SH-SY5Y (cell line): Measurements from ENCODE around the gene OR4K2.

ENCODE experiments used
- GATA2 ChIP-seq: IDR thresholded peaks from 2 replicates; pipeline ENCODE4 v1.6.1; 2011; ENCODE audit warnings: mild to moderate bottlenecking, low read depth, low read length
- GATA3 ChIP-seq: IDR thresholded peaks from 2 replicates; pipeline ENCODE4 v1.6.1; 2011; ENCODE audit warnings: low read depth, mild to moderate bottlenecking, low read length, moderate library complexity

The OR4K2 gene, protein sequence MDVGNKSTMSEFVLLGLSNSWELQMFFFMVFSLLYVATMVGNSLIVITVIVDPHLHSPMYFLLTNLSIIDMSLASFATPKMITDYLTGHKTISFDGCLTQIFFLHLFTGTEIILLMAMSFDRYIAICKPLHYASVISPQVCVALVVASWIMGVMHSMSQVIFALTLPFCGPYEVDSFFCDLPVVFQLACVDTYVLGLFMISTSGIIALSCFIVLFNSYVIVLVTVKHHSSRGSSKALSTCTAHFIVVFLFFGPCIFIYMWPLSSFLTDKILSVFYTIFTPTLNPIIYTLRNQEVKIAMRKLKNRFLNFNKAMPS

GRCh38 chr14:19874842-19875241 lies at the start of gene OR4K2:
Gene OR4K2 (plus strand): TSS chr14:19875142. CDS start chr14:19876268, 1,126 bp downstream.
- TF ChIP-seq GATA2 (no peak), GATA3 (no peak)

GRCh38 chr14:19828314-19828713 lies 46.6 kb upstream of the OR4K2 start:
- TF ChIP-seq GATA2, result no peak
- TF ChIP-seq GATA3, result no peak

- TF ChIP-seq GATA3, result no peak
- TF ChIP-seq GATA2, result no peak
Observed at GRCh38 chr14:19838433-19838832, 36.5 kb upstream of the OR4K2 start.

GRCh38 chr14:19851365-19851764 lies 23.6 kb upstream of the OR4K2 start:
- TF ChIP-seq GATA3, result no peak
- TF ChIP-seq GATA2, result no peak

DNA sequence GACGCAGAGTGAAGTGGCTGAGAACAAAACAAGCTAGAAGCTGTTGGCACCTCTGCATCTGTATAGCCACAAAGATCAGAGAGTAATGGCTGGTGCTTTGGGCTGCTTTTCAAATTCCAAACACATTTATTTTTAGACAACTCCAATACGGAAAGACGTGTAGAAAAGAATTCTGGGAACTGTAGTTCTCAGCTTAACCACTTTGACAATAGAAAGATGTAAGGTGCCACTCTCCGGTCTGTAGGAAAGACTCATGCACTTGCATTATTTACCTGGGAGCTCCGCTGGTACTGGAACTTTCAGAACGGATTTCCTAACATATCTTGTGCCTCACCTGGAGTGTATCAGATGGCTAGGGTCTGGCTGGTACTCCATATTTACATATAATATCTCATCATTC lies 1.8 kb upstream of the OR4K2 start:
- TF ChIP-seq GATA3, result no peak
- no peak for TF ChIP-seq GATA2

DNA sequence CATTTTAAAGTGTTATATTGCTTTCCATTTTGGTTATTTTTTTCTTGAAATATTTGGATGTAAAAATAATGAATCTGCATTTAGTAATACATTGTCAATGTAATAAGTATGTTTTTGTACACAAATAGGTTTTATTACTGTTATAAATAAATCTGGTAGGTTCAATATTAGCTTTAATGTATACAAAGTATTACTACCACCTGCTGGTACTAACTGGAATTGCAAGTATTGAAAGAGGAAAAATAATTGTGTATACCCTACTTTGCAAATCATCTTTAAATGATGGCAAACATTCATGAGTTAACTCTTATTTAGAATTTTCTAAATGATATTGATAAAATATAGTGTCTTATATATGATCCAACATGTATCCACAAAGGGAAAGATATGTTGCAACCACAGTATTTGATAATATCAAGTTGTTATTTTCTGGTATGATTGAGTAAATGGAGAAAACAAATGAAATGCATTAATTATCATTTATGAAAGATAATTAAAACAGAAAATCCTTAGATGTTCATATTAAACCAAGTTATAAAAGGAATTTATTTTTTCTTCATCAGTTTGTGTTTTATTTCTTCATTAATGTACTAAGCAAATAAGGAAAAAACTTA lies 3.2 kb downstream of the OR4K2 start:
- TF ChIP-seq GATA2 (no peak), GATA3 (no peak)

- TF ChIP-seq GATA3, result no peak
- no peak for TF ChIP-seq GATA2
Observed at GRCh38 chr14:19895282-19895681, 20.3 kb downstream of the OR4K2 start.

GRCh38 chr14:19900999-19901398 lies 26.1 kb downstream of the OR4K2 start:
- TF ChIP-seq GATA2, result no peak
- no peak for TF ChIP-seq GATA3

GRCh38 chr14:19902409-19902808 lies 27.5 kb downstream of the OR4K2 start:
- TF ChIP-seq GATA2, result no peak
- no peak for TF ChIP-seq GATA3

GRCh38 chr14:19906665-19907064 lies 31.7 kb downstream of the OR4K2 start:
- TF ChIP-seq GATA2 (no peak), GATA3 (no peak)

- TF ChIP-seq GATA2, result no peak
- TF ChIP-seq GATA3, result no peak
Observed at GRCh38 chr14:19911114-19911513, 36.2 kb downstream of the OR4K2 start.

GRCh38 chr14:19917243-19917642 lies 42.3 kb downstream of the OR4K2 start:
- TF ChIP-seq GATA2 (no peak), GATA3 (no peak)

DNA sequence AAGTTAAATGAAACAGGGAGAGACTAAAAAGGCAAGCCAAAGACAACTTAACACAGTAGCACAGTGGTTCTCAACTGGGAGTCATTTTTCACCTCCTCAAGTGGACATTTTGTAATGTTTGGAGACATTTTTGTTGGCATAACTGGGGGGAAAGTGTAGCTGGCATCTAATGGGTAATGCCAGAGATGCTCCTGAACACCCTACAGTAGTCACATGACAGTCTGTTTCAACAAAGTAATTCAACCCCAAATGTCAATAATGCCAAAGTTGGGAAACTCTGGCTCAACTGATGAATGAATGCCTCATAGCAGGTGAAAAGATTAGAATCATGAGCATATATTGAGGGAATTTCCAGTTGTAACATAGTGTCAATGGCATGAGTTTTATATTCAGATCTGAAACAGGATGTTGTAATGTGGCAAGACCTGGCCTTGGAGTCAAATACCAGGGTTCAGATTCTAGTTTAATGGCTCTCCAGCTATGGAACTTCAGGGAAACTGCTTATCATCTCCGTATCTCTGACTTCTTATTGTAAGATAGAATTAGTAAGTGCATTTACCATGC lies 43.1 kb downstream of the OR4K2 start:
- TF ChIP-seq GATA3 (no peak), GATA2 (no peak)

GRCh38 chr14:19918553-19919264 lies 43.8 kb downstream of the OR4K2 start:
- no peak for TF ChIP-seq GATA3
- no peak for TF ChIP-seq GATA2
